MCF 10A (cell line): ENCODE results near the gene MT1E. TPM values are rescaled to one million over a fixed set of nuclear protein-coding genes. Genes with fewer than 3 reads are reported as not detected.

Source experiments
- BruUV-seq: library from RNA; stranded (reverse); fragments of 400-500 nt; replicated peaks from 2 replicates; lab custom pipeline; 2021; lab: Mats Ljungman, UMichigan
- CTCF ChIA-PET: fragments of 300-600 bp; sonication (Branson Sonifier 250); formaldehyde crosslinking; extraction: SDS; loops from one replicate; lab custom pipeline; 2021; ENCODE audit warnings: antibody characterized with exemption, inconsistent platforms; lab: Yijun Ruan, JAX
- POLR2A ChIA-PET: fragments of 300-600, 350-650 bp; sonication (Branson Sonifier 250); formaldehyde crosslinking; extraction: SDS; loops from one replicate; lab custom pipeline; 2020; ENCODE audit warnings: antibody characterized with exemption, inconsistent platforms; lab: Yijun Ruan, JAX
- DNase-seq: peaks from one replicate; pipeline ENCODE4 v3.0.0-alpha.2; 2018; ENCODE audit not compliant: unreplicated experiment
- H3K27ac Mint-ChIP-seq: one replicate; pipeline ENCODE4 v1.8.0; 2022; ENCODE audit warnings: mild to moderate bottlenecking, low read depth, mixed read lengths; ENCODE audit not compliant: unreplicated experiment
- H3K27me3 Mint-ChIP-seq: one replicate; pipeline ENCODE4 v1.8.0; 2022; ENCODE audit warnings: mixed read lengths; ENCODE audit not compliant: insufficient read depth, unreplicated experiment
- H3K36me3 Mint-ChIP-seq: one replicate; pipeline ENCODE4 v1.8.0; 2022; ENCODE audit warnings: mild to moderate bottlenecking, moderate library complexity, mixed read lengths; ENCODE audit not compliant: insufficient read depth, unreplicated experiment
- H3K4me1 Mint-ChIP-seq: one replicate; pipeline ENCODE4 v1.8.0; 2022; ENCODE audit warnings: mixed read lengths; ENCODE audit not compliant: insufficient read depth, unreplicated experiment
- H3K4me3 Mint-ChIP-seq: one replicate; pipeline ENCODE4 v1.8.0; 2022; ENCODE audit warnings: mild to moderate bottlenecking, moderate library complexity, mixed read lengths; ENCODE audit not compliant: unreplicated experiment
- H3K9me3 Mint-ChIP-seq: one replicate; pipeline ENCODE4 v1.8.0; 2022; ENCODE audit warnings: mixed read lengths; ENCODE audit not compliant: unreplicated experiment
- CTCF ChIP-seq: fragments of 200-600 bp; IDR thresholded peaks from one replicate; pipeline ENCODE4 v1.8.0; 2022; ENCODE audit warnings: antibody characterized with exemption, mild to moderate bottlenecking; ENCODE audit not compliant: unreplicated experiment
- intact Hi-C: fragments of 100-400 bp; cut with micrococcal nuclease; formaldehyde crosslinking; loops from 2 replicates; pipeline ENCODE4 v1.14.1; 2022
- total RNA-seq: library from RNA; stranded (reverse); gene quantifications from 2 replicates; pipeline ENCODE4 v1.2.3, GENCODE V29; 2022

MT1E gene
- total RNA-seq, 1 experiment from 2014 or later, result 934 TPM

GRCh38 chr16:56588781-56589140 is 36.8 kb upstream of the MT1E start:
- Mint-ChIP-seq H3K27me3 (no peaks in the 10 kb centered on the region), H3K4me1 (no peaks in the 10 kb centered on the region), H3K27ac (no peak overlapping the region), H3K4me3 (no peak overlapping the region), H3K36me3 (no peaks in the 10 kb centered on the region), H3K9me3 (no peaks in the 10 kb centered on the region)
- DNase-seq, result no peak
- BruUV-seq, result no TSS peak
- ChIA-PET CTCF (interaction anchor here (0.6 to 3.9 kb wide), 2 partner anchors 12 to 55 kb away, joined by 5 to 22 read pairs; no protein-coding TSS in a partner anchor), POLR2A (no interaction called here)
- intact Hi-C loops, result no loop called here
- no peak for TF ChIP-seq CTCF

- no TSS peak for BruUV-seq
- no peaks in the 10 kb centered on the region for H3K27me3 Mint-ChIP-seq
- no peaks in the 10 kb centered on the region for H3K4me1 Mint-ChIP-seq
- no peak within 1 kb of the TSS for H3K27ac Mint-ChIP-seq
- H3K4me3 Mint-ChIP-seq, result no peak within 1 kb of the TSS
- no peaks in the 10 kb centered on the region for H3K36me3 Mint-ChIP-seq
- no peaks in the 10 kb centered on the region for H3K9me3 Mint-ChIP-seq
- no peak for DNase-seq
- no peak for TF ChIP-seq CTCF
- ChIA-PET POLR2A (no interaction called here), CTCF (interaction anchor here (0.6 to 0.7 kb wide), 3 partner anchors 16 to 1889 kb away, joined by 3 to 5 read pairs (median 3); no protein-coding TSS in a partner anchor)
- intact Hi-C loops, result no loop called here
These were observed 36.2 kb upstream of the MT1E start, which contains the start of gene MT3 for GRCh38 chr16:56589141-56590039. Gene MT3, plus strand, starts transcription at chr16:56589528. Its CDS starts 63 bp downstream, at chr16:56589591.

GRCh38 chr16:56591377-56592060 is 34.1 kb upstream of the MT1E start:
- CTCF ChIA-PET, result interaction anchor here (0.6 to 2.3 kb wide), 6 partner anchors 9 to 339 kb away, joined by 3 to 14 read pairs (median 4); no protein-coding TSS in a partner anchor

More at GRCh38 chr16:56591377-56592060, 34.1 kb upstream of the MT1E start:
- POLR2A ChIA-PET, result interaction anchor here (1.8 kb wide), 1 partner anchor 15 kb away, joined by 6 read pairs; no protein-coding TSS in a partner anchor
- H3K9me3 Mint-ChIP-seq, result no peaks in the 10 kb centered on the region
- H3K4me3 Mint-ChIP-seq, result no peak overlapping the region
- H3K4me1 Mint-ChIP-seq, result no peaks in the 10 kb centered on the region
- TF ChIP-seq CTCF, result no peak
- peaks cover 5% of the 10 kb centered on the region for H3K36me3 Mint-ChIP-seq
- H3K27ac Mint-ChIP-seq, result no peak overlapping the region
- no peak for DNase-seq
- no TSS peak for BruUV-seq
- intact Hi-C loops, result no loop called here
- H3K27me3 Mint-ChIP-seq, result no peaks in the 10 kb centered on the region
